PC-3 (cell line): ENCODE results near the gene FLG.

Experiments used
- EZH2 ChIP-seq: fragments of 300-600 bp; sonication (generic); IDR thresholded peaks from one replicate; pipeline ENCODE4 v1.6.1; 2017; ENCODE audit warnings: antibody characterized with exemption, mild to moderate bottlenecking, low read length; ENCODE audit not compliant: unreplicated experiment
- EZH2phosphoT487 ChIP-seq: fragments of 300-600 bp; sonication (generic); IDR thresholded peaks from 2 replicates; pipeline ENCODE4 v1.6.1; 2018; ENCODE audit warnings: mild to moderate bottlenecking, antibody characterized with exemption, low read length, borderline replicate concordance
- TF ChIP-seq, protein P1 (sequence below): fragments of 300-600 bp; sonication (generic); conservative IDR thresholded peaks from 2 replicates; pipeline ENCODE4 v1.5.1; 2017; ENCODE audit warnings: antibody characterized with exemption, low read depth, mild to moderate bottlenecking, low read length

DNA sequence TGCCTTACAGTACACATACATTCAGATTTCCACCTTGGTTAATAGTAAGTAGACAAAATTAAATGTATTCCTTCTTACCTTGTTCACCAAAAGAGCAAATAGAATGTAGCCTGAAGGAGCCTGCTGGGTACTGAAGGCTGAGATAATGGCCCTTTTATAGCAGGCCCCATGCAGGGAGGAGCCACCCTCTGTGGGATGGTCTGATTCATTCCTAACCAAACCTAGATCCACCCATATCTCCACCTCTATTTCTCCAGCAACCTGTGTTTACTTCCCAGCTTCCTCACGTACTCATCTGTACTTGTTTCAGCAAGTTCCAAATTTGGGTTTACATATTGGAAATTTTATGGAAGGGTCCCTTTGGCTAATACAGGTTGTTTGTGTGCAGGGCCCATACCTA lies at the start of gene FLG:
- TF ChIP-seq, protein P1, sequence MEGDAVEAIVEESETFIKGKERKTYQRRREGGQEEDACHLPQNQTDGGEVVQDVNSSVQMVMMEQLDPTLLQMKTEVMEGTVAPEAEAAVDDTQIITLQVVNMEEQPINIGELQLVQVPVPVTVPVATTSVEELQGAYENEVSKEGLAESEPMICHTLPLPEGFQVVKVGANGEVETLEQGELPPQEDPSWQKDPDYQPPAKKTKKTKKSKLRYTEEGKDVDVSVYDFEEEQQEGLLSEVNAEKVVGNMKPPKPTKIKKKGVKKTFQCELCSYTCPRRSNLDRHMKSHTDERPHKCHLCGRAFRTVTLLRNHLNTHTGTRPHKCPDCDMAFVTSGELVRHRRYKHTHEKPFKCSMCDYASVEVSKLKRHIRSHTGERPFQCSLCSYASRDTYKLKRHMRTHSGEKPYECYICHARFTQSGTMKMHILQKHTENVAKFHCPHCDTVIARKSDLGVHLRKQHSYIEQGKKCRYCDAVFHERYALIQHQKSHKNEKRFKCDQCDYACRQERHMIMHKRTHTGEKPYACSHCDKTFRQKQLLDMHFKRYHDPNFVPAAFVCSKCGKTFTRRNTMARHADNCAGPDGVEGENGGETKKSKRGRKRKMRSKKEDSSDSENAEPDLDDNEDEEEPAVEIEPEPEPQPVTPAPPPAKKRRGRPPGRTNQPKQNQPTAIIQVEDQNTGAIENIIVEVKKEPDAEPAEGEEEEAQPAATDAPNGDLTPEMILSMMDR: no peak
- TF ChIP-seq EZH2phosphoT487 (no peak), EZH2 (no peak)
